Measurements from ENCODE around the gene IFNLR1.

IFNLR1 gene

DNA sequence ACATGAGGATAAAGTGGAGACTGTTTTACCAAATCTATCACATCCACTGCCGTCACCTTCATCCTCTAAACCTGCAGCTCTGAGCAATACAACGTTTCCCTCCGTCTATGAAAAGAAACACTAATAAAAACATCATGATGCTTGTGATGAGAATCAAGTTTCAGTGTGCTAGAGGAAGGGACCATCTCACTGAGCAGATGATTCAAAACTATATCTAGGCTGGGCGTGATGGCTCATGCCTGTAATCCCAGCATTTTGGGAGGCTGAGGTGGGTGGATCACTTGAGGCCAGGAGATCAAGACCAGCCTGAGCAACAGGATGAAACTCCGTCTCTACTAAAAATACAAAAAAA lies 60.4 kb downstream of the IFNLR1 start:
- in situ Hi-C loops (cut with MboI; ENCODE audit: low sequenced_read_pairs) = no loop called here

DNA sequence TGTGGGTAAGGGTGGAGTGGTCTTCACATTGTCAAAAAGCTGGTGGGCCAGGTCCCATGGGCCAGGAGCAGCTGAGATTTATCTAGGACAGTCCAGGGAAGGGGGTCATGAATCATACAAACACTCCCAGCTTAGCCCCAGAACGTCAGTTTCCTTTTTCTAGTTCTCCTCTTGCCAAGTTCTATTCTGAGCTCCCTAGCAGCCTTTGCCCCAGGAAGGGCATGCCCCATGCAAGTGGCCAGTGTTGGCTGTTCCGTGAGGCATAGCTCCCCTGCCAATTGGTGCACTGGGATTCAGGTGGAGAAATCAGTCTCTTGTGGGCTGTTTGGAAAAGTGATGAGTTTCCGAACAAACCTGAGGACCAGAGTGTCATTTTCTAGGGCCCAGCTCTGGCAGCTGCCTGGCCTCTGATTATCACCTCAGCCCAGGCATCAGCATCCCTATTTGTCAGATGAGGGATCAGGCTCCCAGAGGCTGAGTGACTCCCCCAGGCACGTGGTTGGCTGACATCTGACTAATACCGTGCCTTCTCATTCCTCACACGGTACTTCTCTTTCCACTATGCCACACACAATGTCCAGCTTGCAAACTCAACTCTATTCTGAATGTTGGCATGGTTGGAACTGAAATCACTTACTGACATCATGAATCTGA lies 60.9 kb downstream of the IFNLR1 start:
- in situ Hi-C loops (cut with MboI; ENCODE audit: low sequenced_read_pairs) = no loop called here

DNA sequence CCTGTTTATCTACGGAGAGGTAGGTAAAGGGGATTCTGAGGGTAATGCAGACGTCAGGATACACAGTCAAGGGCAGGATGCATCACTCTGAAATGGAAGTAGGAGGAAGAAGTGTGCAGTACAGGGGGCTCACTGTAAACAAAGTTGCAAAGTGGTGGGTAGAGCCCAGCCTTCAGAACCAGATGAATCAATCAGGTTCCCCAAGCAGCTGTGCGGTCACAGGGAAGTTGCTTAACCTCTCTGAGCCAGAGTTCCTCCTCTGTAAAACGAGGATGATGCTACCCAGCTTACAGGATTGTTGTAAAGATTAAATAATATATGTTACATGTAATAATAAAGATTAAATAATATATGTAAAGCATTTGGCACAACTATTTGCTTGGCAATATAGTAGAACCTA lies 61.6 kb downstream of the IFNLR1 start:
- in situ Hi-C loops (cut with MboI; ENCODE audit: low sequenced_read_pairs) = no loop called here

DNA sequence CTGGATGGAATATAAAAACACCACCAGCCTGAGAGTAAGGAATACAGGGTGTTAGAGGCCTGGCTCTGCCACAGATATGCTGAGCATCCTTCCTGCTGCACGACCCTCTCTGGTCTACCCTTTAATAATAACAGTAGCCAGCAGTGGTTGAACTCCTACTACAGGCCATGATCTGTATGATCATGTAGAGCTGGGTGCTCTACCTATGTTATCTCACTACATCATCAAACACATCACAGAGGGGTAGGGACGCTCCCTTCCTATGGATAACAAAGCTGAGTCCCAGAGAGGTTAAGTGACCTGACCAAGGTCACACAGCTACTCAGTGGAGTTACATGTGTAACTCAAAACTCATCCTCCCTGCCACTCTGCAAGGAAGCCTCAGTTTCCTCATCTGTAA lies 62.1 kb downstream of the IFNLR1 start:
- in situ Hi-C loops (cut with MboI; ENCODE audit: low sequenced_read_pairs) = no loop called here

DNA sequence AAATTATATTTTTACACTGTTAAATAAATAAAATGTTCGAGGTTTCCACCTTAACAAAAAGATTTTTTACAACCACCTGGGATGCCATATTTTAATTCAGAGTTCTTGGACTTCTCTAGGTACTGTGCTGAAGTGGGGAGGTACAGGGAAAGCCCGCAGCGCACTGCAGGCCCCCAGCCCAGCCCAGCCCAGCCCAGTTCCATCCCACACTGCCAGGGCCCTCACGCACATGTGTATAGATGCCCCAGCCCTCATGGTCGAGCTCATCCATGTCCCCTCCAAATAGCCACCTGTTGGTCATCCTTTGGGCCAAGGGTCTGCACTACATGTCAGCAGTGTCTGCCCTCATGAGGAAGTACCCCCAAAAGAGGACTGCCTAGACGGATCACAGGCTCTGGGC lies 63.5 kb downstream of the IFNLR1 start:
- in situ Hi-C loops (cut with MboI; ENCODE audit: low sequenced_read_pairs) = no loop called here

DNA sequence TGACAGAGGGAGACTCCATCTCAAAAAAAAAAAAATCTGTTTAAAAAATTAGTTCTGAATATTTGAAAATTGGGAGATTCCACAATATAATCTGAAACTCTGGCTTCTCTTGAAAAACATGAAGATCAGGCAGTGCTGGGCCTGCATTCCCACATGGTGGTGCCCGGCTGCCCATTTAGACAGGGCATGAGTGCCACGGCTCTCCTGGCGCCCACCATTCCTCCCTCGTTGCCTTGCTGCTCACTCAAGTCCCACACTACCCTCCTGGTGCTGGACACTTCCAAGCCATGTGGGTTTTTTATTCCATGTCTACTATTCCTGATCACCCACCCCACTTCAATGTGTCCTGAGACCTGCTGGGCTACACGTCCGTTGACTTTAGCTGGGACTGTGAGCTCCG lies 64.3 kb downstream of the IFNLR1 start:
- in situ Hi-C loops (cut with MboI; ENCODE audit: low sequenced_read_pairs) = no loop called here

DNA sequence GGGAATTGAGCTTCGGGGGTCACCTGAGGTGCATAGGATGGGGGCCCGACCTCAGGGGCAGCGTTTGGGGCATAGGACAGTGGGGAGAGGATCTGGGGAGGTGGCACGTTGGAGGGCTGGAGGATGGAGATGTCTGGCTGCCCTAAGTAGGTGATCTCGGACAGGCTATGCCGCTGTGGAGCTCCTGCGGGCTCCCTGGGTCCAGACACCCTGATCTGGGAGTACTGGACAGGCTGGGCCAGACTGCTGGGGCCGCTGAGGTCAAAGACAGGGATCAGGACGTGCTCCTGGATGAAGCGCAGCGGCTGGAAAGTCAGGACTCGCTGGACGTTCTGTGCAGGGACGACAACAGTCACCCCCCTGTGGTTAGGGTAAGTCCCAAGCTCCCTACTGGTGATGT lies 65.7 kb downstream of the IFNLR1 start:
- in situ Hi-C loops (cut with MboI; ENCODE audit: low sequenced_read_pairs) = no loop called here

DNA sequence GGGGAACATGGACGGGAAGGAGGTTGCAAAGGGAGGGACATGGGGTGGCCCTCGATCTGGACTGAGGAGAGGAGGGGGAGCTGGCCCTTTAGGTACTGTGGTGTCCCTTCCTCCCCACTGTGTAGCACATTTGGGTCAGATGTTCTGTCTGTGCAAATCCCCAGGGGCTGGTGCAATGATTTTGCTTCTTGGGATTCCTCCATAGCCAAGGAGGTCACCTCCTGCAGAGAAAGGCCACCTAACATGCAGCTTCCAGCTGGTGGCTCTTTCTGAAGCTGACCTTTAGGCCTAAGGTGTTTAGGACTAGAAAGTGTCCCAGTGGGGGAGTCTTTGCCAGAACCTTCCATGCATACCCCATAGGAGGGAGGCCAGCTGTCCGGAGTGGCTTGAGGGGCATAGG lies 66.1 kb downstream of the IFNLR1 start:
- in situ Hi-C loops (cut with MboI; ENCODE audit: low sequenced_read_pairs) = no loop called here

DNA sequence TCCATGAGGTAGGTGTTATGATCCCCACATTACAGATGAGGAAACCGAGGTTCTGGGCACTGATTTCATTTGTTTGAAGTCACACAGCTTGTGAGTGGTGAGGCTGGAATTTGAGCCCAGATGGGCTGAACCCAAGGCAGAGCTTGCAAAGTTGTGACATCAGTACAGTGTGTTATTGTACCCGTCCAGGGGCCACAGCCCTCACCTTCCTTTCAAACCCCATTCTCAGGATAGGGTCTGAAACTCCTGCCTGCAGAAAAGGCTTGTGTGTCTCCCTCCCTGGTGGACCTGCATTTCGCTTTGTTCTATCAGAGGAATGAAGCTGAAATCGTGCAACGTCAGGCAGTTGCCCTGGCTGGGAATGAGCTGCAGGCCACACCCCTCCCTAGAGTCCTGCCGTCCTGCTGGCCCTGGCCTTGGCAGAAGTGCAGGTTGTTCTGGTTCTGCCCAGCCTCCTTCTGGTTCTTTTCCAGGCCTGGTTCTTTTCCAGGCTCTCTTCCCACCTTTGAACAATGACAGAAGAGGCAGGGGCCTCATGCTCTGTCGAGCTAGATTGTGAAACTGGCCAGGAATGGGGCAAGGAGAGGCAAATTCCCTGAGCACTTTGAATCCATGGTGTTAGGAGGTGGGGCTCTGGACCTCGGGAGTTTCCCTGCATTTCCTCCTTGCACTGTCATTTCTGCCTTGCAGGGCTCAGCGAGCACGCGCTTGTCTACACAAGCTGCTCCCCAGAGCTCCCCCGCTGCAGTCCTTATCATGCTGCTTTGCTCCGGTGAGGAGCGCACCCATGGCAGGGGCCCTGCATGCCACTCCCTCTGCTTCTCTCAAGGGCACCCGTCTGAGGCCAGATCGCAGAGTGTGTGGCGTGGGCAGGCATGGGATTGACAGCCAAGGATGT lies 67.0 kb downstream of the IFNLR1 start:
- in situ Hi-C loops (cut with MboI; ENCODE audit: low sequenced_read_pairs) = no loop called here

DNA sequence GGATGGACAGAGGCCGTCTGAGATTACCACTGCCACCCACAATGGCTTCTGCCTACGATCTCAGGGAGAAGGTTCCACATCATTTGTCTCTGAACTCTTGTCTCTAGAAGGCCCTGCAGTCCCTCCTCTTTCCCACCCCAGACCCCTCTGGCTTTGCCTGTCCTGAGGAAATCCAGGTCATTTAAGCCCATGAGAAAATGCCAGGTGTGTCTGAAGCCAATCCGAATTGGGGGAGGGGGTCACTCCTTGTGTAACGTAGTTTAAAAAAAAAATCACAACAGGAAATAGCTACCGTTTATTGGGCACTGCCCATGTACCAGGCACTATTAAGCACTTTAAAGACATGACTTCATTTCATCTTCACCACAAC lies 67.6 kb downstream of the IFNLR1 start:
- in situ Hi-C loops (cut with MboI; ENCODE audit: low sequenced_read_pairs) = no loop called here

DNA sequence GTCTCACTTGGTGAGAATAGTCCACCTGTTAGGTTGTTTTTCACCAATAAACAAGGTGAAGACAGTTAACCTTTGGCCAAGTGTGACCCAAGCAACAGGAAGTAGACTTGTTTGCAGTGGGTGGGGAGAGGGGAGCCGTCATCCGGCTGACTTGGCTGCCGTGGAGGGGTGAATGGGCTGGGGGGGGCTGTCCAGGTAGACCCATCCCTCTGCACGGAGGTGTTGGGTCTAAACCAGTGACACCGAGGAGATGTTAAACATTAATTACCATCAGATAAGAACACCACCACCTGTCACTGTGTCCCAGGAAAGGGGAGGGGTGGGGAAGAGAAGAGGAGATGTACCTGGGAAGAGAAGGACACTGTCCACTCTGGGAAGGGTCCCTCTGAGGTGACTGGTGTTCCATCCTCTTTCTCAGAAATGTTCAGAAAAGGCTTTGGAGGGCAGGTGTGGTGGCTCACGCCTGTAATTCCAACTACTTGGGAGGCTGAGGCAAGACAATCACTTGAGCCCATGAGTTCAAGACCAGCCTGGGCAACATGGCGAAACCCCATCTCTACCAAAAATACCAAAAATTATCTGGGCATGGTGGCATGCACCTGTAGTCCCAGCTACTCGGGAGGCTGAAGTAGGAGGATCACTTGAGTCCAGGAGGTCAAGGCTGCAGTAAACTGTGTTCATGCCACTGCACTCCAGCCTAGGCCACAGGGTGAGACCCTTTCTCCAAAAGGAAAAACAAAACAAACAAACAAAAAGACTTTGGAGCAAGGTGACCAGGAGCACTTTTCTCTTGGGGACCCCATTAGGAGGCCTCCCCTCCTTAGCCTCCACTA lies 68.5 kb downstream of the IFNLR1 start:
- in situ Hi-C loops (cut with MboI; ENCODE audit: low sequenced_read_pairs) = no loop called here

DNA sequence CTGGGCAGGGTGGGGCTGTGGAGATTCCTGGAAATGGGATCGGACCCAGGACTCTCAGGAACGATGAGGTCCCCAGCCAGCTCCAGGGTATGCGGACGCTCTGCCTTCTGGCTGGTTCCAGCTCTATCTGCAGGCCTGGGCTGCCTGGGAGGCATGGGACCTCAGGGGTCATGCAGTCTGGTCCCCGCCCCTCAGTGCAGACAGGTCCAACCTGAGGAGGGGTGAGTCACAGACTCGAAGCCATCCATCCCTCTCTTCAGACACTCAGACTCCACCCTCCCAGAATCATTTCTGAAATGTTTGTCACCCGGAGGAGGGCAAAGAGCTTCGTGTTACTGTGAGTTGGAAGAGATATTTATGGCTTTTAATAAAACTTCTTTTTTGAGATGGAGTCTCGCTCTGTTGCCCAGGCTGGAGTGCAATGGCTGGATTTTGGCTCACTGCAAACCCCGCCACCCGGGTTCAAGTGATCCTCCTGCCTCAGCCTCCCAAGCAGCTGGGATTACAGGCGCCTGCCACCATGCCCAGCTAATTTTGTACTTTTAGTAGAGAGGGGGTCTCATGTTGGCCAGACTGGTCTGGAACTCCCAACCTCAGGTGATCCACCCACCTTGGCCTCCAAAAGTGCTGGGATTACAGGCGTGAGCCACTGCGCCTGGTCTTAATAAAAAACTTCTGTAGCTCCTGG lies 69.2 kb downstream of the IFNLR1 start:
- in situ Hi-C loops (cut with MboI; ENCODE audit: low sequenced_read_pairs) = no loop called here

DNA sequence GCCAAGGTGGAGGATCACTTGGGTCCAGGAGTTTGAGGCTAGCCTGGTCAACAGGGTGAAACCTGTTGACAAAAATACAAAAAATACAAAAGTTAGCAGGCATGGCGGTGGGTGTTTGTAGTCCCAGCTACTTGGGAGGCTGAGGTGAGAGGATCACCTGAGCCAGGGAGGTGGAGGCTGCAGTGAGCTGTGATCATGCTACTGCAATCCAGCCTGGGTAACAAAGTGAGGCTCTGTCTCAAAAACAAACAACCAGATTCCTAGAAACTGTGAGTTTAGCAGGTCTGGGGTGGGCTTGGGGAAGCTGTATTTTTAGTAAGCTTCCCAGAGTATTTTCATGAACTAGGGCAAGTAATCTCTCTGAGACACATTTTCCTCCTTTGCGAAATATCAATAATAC lies 70.0 kb downstream of the IFNLR1 start:
- in situ Hi-C loops (cut with MboI; ENCODE audit: low sequenced_read_pairs) = no loop called here

DNA sequence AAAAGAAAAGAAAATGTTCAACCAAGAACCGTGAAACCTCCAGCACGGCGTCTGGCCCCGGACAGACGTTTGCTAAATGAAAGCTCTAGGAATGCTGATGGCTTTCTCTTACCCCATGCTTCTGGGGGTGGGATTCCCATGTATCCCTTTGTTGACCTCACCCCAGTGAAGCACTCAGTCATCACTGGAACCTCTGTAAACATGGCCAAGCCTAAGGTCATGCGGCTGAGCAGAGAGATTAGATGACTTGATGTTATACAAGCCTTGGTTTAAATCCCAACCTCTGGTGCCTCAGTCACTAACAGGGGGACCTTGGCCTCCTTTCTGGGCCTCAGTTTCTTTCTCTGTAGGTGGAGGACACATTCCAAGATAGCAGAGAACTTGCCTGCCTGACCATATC lies 72.3 kb downstream of the IFNLR1 start:
- in situ Hi-C loops (cut with MboI; ENCODE audit: low sequenced_read_pairs) = no loop called here

DNA sequence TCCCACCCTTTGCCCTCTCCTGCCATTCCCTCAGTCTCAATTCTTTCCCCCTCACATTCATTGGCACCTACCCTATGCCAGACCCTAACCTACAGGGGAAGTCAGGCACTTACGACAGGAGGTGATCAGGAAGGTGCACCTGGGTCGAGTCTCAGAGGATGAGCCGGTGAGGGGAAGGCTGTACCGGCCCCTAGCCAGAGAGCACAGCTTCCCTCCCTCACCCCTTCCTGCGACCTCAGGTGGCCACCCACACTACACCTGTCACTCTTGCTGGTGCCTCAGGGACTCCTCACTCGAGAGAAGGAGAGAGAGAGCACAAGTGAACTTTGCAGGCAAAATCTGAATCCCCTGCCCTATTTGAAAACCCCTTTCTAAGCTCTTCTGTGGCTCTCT lies 73.5 kb downstream of the IFNLR1 start:
- in situ Hi-C loops (cut with MboI; ENCODE audit: low sequenced_read_pairs) = no loop called here

DNA sequence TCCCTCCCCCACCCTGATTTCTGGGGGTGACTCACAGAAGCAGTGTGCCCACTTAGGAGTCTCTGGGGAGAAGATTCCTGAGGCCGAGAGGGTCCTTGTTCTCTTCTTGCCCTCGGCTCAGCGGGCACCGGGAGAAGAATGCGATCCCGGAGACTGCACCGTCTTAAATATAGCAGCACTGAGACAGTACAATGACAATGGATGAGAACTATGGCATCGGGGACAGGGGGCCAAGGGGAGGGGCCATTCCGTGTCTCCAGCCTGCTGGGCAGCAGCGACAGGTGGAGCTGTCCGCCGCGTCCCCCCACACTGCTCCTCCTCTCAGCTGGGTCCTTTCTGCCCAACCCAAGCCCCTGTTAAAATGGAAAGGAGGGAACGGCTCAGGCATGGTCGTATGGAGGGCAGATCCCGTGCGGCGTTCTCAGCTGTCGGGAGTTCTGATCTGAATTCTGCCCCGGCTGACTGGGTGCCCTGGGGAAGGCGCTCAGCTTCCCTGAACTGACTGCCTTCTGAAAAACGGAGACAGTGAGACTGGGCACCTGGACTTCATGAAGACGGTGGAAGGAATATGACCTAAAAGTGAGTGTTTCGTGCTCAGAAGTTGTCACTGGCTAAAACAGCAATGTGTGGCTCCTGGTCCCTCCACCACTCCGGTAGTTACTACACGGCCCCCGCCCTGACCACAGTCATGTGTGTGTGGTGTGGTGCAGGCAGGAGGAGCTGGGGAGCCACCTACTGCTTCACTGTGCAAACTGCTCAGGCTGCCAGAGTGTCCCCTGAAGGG lies 74.9 kb downstream of the IFNLR1 start, which contains the start of gene MYOM3:
Gene MYOM3, minus strand, starts transcription at position 140 of the 784 bp plus-strand sequence. CDS start 3,499 bp downstream, outside the sequence.
- in situ Hi-C loops (cut with MboI; ENCODE audit: low sequenced_read_pairs) = no loop called here

DNA sequence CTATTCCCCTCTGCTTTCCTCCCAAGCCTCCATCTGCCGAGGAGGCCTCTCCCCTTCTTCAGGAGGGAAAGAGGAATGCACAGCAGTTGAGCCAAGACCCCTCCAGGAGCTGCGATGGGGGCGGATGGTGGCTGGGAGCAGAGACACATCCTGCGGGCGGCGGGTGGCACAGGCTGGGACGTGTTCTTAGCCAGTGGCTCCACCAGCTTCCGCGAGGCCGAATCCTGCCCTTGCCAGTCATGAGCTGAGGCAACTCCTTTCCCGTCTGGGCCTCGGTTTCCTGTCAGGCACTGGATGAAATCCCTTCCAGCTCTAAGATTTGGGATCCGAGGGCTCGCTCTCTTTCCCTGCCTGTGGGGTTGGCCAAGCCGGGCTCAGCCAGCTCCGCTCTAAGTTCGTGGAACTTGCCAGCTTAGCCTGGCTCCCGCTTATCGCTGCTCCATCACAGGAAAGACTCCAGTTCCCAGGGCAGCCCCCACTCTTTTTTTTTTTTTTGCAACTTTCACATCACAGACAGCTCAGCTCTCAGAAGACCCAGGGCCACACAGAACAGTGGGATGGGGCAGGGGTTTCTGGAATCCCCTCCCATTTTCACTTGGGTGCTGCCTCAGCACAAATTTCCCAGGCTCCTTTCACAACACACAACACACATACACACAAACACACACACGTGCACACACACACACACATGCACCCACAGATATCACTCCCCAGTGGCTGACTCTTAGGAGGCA lies 75.7 kb downstream of the IFNLR1 start:
- in situ Hi-C loops (cut with MboI; ENCODE audit: low sequenced_read_pairs) = no loop called here

DNA sequence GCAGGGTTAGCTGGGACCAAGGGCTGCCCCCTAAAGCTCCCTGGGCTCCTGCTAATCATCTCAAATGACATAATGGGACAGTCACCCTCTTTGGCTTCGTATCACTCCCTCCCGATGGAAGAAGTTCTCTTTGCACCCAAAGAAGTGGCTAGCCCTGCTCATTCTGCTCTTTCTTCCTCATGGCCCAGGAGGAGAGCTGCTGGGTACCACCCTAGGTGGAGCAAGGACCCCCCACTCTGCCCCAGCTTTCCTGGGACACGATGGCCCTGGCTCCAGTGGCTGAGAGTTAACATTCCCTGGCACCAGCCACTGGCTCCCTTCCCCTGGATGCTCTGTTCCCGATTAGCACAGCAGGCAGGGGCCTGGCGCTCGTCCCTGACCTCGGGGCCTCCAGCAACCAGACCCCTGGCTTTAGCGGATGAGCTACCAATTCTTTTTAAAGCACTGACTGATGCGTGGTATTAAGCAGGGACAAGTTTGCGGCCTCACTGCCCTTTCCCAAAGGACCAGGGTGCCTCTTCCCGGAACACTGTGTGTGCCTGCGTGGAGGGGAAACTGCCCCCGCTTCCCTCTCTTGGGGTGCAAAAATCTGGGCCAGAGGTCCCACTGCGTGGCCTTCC lies 76.3 kb downstream of the IFNLR1 start:
- in situ Hi-C loops (cut with MboI; ENCODE audit: low sequenced_read_pairs) = no loop called here

All from HL-60/S4 treated with retinoic acid at 250 ng/mL for 4 days and 3 days (cell line).